Liver (tissue), 3 donors: Measurements from ENCODE around the gene CHID1.

ENCODE experiments used
- FOXA1 ChIP-seq: IDR thresholded peaks from 2 replicates; pipeline ENCODE4 v1.6.1; 2016; ENCODE audit warnings: antibody characterized with exemption
- HNF4A ChIP-seq, 2 donors: conservative IDR thresholded peaks; 2 replicates each; pipeline ENCODE4 v1.6.1; 2016; ENCODE audit warnings: antibody characterized with exemption in 2 of 2, mild to moderate bottlenecking in 2 of 2
- HNF4G ChIP-seq: IDR thresholded peaks from 2 replicates; pipeline ENCODE4 v1.6.1; 2016; ENCODE audit warnings: antibody characterized with exemption
- JUND ChIP-seq, 2 donors: IDR thresholded peaks; 2 replicates each; pipeline ENCODE4 v1.6.1; 2016; ENCODE audit warnings: antibody characterized with exemption in 2 of 2
- RAD21 ChIP-seq, 2 donors: IDR thresholded peaks; 2 replicates each; pipeline ENCODE4 v1.6.1; 2016; ENCODE audit warnings: antibody characterized with exemption in 2 of 2, mild to moderate bottlenecking in 2 of 2
- TAF1 ChIP-seq: conservative IDR thresholded peaks from 2 replicates; pipeline ENCODE4 v1.6.1; 2016; ENCODE audit warnings: antibody characterized with exemption, mild to moderate bottlenecking
- YY1 ChIP-seq: IDR thresholded peaks from 2 replicates; pipeline ENCODE4 v1.6.1; 2016; ENCODE audit warnings: antibody characterized with exemption, mild to moderate bottlenecking
- TF ChIP-seq, protein P1 (sequence below): fragments of 150-350 bp; IDR thresholded peaks from 2 replicates; pipeline ENCODE4 v1.5.1; 2017; ENCODE audit warnings: improper control_type of control experiment, low read depth, low read length; ENCODE audit not compliant: missing input control
- TF ChIP-seq, protein P2 (sequence below): IDR thresholded peaks from 2 replicates; pipeline ENCODE4 v1.6.1; 2016; ENCODE audit warnings: antibody characterized with exemption, mild to moderate bottlenecking
- TF ChIP-seq, protein P3 (sequence below): IDR thresholded peaks from 2 replicates; pipeline ENCODE4 v1.6.1; 2016; ENCODE audit warnings: antibody characterized with exemption
- TF ChIP-seq, protein P4 (sequence below): IDR thresholded peaks from 2 replicates; pipeline ENCODE4 v1.6.1; 2016; ENCODE audit warnings: antibody characterized with exemption
- TF ChIP-seq, protein P5 (sequence below): IDR thresholded peaks from 2 replicates; pipeline ENCODE4 v1.6.1; 2016; ENCODE audit warnings: antibody characterized with exemption
- donor health status: healthy.
- donor health status: healthy.

DNA sequence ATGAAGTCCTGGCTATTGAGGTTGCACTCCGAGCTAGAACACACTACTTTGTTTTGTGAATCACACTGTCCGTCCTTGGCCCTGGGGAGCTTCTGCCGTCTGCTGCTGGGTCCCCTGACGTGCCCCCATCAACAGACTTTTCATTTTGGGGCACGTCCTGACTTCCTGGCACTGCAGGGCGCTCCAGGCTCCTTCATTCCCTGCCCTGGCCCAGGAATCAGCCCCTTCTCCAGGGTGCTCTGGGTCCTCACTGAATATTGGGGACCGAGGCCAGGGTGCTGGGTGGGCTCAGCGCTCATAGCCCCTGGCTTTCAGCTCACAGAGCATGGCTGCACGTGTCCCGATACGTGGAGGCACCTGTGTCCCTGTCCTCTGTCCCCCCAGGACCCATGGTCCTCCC is 45.7 kb downstream of the CHID1 start:
- TF ChIP-seq, protein P1, sequence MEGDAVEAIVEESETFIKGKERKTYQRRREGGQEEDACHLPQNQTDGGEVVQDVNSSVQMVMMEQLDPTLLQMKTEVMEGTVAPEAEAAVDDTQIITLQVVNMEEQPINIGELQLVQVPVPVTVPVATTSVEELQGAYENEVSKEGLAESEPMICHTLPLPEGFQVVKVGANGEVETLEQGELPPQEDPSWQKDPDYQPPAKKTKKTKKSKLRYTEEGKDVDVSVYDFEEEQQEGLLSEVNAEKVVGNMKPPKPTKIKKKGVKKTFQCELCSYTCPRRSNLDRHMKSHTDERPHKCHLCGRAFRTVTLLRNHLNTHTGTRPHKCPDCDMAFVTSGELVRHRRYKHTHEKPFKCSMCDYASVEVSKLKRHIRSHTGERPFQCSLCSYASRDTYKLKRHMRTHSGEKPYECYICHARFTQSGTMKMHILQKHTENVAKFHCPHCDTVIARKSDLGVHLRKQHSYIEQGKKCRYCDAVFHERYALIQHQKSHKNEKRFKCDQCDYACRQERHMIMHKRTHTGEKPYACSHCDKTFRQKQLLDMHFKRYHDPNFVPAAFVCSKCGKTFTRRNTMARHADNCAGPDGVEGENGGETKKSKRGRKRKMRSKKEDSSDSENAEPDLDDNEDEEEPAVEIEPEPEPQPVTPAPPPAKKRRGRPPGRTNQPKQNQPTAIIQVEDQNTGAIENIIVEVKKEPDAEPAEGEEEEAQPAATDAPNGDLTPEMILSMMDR = no peak
- no peak for TF ChIP-seq TAF1
- TF ChIP-seq, protein P2, sequence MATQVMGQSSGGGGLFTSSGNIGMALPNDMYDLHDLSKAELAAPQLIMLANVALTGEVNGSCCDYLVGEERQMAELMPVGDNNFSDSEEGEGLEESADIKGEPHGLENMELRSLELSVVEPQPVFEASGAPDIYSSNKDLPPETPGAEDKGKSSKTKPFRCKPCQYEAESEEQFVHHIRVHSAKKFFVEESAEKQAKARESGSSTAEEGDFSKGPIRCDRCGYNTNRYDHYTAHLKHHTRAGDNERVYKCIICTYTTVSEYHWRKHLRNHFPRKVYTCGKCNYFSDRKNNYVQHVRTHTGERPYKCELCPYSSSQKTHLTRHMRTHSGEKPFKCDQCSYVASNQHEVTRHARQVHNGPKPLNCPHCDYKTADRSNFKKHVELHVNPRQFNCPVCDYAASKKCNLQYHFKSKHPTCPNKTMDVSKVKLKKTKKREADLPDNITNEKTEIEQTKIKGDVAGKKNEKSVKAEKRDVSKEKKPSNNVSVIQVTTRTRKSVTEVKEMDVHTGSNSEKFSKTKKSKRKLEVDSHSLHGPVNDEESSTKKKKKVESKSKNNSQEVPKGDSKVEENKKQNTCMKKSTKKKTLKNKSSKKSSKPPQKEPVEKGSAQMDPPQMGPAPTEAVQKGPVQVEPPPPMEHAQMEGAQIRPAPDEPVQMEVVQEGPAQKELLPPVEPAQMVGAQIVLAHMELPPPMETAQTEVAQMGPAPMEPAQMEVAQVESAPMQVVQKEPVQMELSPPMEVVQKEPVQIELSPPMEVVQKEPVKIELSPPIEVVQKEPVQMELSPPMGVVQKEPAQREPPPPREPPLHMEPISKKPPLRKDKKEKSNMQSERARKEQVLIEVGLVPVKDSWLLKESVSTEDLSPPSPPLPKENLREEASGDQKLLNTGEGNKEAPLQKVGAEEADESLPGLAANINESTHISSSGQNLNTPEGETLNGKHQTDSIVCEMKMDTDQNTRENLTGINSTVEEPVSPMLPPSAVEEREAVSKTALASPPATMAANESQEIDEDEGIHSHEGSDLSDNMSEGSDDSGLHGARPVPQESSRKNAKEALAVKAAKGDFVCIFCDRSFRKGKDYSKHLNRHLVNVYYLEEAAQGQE = no peak
- TF ChIP-seq JUND (IDR thresholded peaks at IDR 0.05) = no peak
- no peak for TF ChIP-seq FOXA1
- no peak for TF ChIP-seq HNF4A (conservative IDR thresholded peaks at IDR 0.05)
- TF ChIP-seq RAD21 (IDR thresholded peaks at IDR 0.05) = no peak
- TF ChIP-seq HNF4G = no peak
- TF ChIP-seq, protein P3, sequence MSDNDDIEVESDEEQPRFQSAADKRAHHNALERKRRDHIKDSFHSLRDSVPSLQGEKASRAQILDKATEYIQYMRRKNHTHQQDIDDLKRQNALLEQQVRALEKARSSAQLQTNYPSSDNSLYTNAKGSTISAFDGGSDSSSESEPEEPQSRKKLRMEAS = no peak
- TF ChIP-seq, protein P4, sequence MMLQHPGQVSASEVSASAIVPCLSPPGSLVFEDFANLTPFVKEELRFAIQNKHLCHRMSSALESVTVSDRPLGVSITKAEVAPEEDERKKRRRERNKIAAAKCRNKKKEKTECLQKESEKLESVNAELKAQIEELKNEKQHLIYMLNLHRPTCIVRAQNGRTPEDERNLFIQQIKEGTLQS = no peak
- no peak for TF ChIP-seq YY1
- TF ChIP-seq, protein P5, sequence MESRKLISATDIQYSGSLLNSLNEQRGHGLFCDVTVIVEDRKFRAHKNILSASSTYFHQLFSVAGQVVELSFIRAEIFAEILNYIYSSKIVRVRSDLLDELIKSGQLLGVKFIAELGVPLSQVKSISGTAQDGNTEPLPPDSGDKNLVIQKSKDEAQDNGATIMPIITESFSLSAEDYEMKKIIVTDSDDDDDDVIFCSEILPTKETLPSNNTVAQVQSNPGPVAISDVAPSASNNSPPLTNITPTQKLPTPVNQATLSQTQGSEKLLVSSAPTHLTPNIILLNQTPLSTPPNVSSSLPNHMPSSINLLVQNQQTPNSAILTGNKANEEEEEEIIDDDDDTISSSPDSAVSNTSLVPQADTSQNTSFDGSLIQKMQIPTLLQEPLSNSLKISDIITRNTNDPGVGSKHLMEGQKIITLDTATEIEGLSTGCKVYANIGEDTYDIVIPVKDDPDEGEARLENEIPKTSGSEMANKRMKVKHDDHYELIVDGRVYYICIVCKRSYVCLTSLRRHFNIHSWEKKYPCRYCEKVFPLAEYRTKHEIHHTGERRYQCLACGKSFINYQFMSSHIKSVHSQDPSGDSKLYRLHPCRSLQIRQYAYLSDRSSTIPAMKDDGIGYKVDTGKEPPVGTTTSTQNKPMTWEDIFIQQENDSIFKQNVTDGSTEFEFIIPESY = no peak
